ENCODE results near the gene RASSF3.

DNA sequence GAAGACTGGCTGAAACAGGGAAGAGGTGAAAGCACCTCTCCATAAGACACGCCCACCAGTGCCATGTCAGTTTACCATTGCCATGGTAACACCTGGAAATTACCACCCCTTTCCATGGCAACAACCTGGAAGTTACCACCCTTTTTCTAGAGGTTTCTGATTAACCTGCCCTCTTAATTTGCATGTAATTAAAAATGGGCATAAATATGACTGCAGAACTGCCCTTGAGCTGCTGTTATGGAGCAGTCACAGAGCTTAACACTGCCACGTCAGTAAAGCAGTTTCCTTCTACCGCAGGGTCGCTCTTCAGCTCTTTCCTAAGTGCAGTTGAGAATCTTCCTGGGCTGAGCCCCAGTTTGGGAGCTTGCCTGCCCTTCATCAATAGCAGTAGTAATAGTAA, 55.2 kb downstream of the RASSF3 start:
- TF ChIP-seq EP300 (conservative IDR thresholded peaks at IDR 0.05; ENCODE audit: poor library complexity, severe bottlenecking) = no peak
- TF ChIP-seq, protein P1, sequence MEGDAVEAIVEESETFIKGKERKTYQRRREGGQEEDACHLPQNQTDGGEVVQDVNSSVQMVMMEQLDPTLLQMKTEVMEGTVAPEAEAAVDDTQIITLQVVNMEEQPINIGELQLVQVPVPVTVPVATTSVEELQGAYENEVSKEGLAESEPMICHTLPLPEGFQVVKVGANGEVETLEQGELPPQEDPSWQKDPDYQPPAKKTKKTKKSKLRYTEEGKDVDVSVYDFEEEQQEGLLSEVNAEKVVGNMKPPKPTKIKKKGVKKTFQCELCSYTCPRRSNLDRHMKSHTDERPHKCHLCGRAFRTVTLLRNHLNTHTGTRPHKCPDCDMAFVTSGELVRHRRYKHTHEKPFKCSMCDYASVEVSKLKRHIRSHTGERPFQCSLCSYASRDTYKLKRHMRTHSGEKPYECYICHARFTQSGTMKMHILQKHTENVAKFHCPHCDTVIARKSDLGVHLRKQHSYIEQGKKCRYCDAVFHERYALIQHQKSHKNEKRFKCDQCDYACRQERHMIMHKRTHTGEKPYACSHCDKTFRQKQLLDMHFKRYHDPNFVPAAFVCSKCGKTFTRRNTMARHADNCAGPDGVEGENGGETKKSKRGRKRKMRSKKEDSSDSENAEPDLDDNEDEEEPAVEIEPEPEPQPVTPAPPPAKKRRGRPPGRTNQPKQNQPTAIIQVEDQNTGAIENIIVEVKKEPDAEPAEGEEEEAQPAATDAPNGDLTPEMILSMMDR (IDR thresholded peaks at IDR 0.05; ENCODE audit: poor library complexity, severe bottlenecking) = no peak
- TF ChIP-seq EZH2 (IDR thresholded peaks at IDR 0.05; ENCODE audit: borderline replicate concordance, insufficient read depth, low read length, poor library complexity, severe bottlenecking) = no peak
- TF ChIP-seq, protein P2, sequence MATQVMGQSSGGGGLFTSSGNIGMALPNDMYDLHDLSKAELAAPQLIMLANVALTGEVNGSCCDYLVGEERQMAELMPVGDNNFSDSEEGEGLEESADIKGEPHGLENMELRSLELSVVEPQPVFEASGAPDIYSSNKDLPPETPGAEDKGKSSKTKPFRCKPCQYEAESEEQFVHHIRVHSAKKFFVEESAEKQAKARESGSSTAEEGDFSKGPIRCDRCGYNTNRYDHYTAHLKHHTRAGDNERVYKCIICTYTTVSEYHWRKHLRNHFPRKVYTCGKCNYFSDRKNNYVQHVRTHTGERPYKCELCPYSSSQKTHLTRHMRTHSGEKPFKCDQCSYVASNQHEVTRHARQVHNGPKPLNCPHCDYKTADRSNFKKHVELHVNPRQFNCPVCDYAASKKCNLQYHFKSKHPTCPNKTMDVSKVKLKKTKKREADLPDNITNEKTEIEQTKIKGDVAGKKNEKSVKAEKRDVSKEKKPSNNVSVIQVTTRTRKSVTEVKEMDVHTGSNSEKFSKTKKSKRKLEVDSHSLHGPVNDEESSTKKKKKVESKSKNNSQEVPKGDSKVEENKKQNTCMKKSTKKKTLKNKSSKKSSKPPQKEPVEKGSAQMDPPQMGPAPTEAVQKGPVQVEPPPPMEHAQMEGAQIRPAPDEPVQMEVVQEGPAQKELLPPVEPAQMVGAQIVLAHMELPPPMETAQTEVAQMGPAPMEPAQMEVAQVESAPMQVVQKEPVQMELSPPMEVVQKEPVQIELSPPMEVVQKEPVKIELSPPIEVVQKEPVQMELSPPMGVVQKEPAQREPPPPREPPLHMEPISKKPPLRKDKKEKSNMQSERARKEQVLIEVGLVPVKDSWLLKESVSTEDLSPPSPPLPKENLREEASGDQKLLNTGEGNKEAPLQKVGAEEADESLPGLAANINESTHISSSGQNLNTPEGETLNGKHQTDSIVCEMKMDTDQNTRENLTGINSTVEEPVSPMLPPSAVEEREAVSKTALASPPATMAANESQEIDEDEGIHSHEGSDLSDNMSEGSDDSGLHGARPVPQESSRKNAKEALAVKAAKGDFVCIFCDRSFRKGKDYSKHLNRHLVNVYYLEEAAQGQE (IDR thresholded peaks at IDR 0.05; ENCODE audit: borderline replicate concordance) = no peak
- TF ChIP-seq POLR2AphosphoS5 (IDR thresholded peaks at IDR 0.05) = no peak
- TF ChIP-seq TAF1 (IDR thresholded peaks at IDR 0.05; ENCODE audit: low read depth) = no peak

Measured in neural cell (in vitro differentiated cells).